G401.6 (cell line): ENCODE measurements around the gene CPTP.

ENCODE experiments used
- FAIRE-seq: peaks from 2 replicates; lab custom pipeline; 2012; peaks lifted over from hg19 to GRCh38; lab: Jason Lieb, UNC

The CPTP gene

GRCh38 chr1:1324524-1325287 lies at the start of gene CPTP, which contains the start of gene INTS11:
Gene CPTP, plus strand, starts transcription at chr1:1324802. Its CDS starts 2,109 bp downstream, at chr1:1326911.
Gene INTS11, minus strand, starts transcription at chr1:1324660. Its CDS starts 52 bp downstream, at chr1:1324608.
- no peak for FAIRE-seq

GRCh38 chr1:1274931-1275431 lies 49.6 kb upstream of the CPTP start:
- no peak for FAIRE-seq

GRCh38 chr1:1275836-1276235 lies 48.8 kb upstream of the CPTP start:
- FAIRE-seq: no peak

DNA sequence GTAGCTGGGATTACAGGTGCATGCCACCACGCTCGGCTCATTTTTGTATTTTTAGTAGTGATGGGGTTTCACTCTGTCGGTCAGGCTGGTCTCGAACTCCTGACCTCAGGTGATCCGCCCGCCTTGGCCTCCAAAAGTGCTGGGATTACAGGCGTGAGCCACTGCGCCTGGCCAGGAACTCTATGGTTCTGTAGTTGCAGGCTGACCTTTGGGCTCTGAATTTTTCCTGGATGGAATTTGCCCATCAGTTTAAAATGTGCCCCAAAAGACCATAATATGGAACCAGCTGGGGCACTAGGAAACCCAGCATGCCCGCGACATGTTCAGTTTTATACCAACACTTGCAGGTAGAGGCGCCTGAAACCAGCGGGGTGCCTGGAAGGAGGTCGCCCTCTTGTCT lies 46.0 kb upstream of the CPTP start:
- FAIRE-seq: no peak

DNA sequence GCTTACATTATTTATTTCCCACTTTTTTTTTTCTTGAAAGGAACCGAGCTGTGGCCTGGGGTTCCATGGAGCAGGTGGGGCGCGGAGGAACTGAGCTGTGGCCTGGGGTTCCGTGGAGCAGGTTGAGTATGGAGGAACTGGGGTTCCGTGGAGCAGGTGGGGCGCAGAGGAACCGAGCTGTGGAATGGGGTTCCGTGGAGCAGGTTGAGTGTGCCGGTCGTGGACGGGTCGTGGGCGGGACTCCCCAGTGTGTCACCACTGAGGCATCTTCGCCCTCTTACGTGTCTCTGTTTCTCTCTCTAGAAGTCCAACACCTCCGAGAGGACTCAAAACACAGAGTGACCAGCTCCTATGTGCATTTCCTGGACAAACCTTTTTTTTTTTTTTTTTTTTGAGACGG lies 45.6 kb upstream of the CPTP start:
- FAIRE-seq: no peak

- no peak for FAIRE-seq
These were observed 43.7 kb upstream of the CPTP start for GRCh38 chr1:1280782-1281481.

GRCh38 chr1:1281533-1282321 lies 42.9 kb upstream of the CPTP start:
- FAIRE-seq: no peak

DNA sequence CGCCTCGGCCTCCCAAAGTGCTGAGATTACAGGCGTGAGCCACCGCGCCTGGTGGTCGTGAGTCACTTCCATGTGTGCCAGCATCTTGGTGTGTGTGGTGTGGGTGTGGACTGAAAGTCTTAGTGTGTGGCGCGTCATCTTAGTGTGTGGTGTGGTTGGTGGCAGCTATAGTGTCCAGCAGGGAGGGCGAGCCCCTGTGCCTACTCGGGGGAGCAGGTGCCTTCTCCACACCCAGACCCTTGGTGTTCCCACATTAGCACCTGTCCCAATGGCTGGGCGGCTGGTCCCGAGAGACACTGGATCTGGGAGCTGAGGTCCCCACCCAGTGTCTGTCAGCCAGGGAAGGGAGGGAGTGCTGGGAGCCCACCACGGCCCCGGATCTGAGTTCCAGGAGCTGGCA lies 41.6 kb upstream of the CPTP start:
- FAIRE-seq: no peak

GRCh38 chr1:1283821-1284220 lies 40.8 kb upstream of the CPTP start:
- FAIRE-seq: no peak

DNA sequence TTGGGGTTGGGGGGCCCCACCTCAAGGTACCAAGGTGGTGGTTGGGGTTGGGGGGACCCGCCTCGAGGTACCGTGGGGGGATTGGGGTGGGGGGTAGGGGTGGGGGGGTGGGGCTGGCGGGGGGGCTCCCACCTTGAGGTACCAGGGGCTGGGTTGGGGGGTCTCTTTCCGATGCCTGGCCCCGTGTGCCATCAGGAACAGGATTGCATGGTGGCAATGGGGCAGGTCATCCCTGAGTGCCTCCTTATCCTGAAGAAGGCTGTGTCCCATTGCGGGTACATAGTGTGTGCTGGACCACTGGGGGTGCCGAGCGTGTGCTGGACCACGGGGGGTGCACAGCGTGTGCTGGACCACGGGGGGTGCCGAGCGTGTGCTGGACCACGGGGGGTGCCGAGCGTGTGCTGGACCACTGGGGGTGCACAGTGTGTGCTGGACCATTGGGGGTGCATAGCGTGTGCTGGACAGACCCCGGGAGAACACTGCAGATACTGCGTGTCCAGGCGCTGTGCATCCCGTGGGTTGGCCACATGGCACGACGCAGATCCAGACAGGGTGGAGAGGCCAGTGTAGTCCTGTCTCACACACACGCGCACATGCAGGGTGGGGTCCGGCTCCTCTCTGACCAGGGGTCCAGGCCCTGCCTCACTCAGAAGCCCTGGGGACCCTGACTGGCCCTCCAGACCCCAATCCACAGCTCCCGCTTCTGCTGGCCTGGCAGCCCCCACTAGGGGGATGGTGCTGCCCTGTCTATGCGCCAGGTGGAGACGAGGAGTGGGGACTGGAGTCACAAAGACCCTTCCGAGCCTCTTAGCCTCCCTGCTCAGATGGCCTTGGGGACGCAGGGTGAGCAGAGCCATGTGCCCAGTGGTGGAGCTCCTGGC lies 40.1 kb upstream of the CPTP start:
- no peak for FAIRE-seq

GRCh38 chr1:1285102-1285571 lies 39.5 kb upstream of the CPTP start:
- FAIRE-seq: no peak

GRCh38 chr1:1285611-1286311 lies 38.8 kb upstream of the CPTP start:
- FAIRE-seq: no peak

- no peak for FAIRE-seq
These were observed 38.0 kb upstream of the CPTP start for GRCh38 chr1:1286313-1287261.

- FAIRE-seq: no peak
These were observed 37.1 kb upstream of the CPTP start for GRCh38 chr1:1287288-1288110.

DNA sequence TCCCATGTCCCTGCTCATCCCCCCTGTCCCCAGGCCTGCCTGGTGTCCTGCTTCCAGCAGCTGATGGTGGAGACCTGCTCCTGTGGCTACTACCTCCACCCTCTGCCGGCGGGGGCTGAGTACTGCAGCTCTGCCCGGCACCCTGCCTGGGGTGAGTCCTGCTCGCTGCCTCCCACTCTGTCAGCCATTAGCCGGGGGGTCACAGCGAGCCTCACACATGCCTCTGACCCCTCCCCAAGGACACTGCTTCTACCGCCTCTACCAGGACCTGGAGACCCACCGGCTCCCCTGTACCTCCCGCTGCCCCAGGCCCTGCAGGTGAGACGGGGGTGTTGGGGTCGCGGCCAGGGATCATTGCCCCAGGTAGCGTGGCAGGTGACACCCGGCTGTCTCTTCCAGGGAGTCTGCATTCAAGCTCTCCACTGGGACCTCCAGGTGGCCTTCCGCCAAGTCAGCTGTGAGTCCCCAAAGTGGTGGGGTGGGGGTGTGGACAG lies 34.3 kb upstream of the CPTP start:
- FAIRE-seq: no peak

DNA sequence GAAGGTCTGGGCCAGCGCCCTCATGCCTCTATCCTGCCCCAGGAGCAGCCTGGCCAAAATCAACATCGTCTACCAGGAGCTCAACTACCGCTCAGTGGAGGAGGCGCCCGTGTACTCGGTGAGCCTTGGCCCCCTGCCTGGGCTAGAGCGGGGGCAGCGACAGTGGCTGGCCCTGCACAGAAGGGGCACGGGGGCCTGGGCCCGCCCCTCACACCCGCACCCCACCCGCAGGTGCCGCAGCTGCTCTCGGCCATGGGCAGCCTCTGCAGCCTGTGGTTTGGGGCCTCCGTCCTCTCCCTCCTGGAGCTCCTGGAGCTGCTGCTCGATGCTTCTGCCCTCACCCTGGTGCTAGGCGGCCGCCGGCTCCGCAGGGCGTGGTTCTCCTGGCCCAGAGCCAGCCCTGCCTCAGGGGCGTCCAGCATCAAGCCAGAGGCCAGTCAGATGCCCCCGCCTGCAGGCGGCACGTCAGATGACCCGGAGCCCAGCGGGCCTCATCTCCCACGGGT lies 33.5 kb upstream of the CPTP start:
- FAIRE-seq: no peak

- FAIRE-seq: no peak
These were observed 32.8 kb upstream of the CPTP start for GRCh38 chr1:1291548-1292441.

DNA sequence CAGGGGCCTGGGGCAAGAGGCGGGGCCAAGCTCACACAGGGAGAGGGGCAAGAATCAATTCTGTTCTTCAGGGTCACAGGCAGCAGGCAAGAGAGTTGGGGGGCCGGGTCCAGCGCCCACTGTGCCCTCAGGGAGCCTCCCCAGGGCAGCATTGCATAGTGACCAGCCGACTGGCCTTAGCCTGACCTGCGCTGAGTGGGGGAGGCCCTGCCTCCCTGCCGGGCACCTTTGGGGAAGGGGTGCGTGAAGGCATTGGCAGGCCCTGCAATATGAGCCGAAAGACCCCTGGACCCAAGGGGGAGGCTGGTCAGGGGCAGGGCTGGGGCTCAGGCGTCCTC lies 32.2 kb upstream of the CPTP start:
- FAIRE-seq: no peak
